Mononuclear cell (primary cell): ENCODE measurements around the gene INSYN1. TPM values are rescaled to one million over a fixed set of nuclear protein-coding genes. Genes with fewer than 3 reads are reported as not detected.
"Not testable (repeated sequence)": the region's sequence is repeated elsewhere in the genome, so short reads cannot be mapped to it uniquely, and the experiment has no call there.

Experiments
- H3K27me3 ChIP-seq: 2 replicates; pipeline ENCODE4 v1.6.0; 2011; ENCODE audit warnings: low read length, control low read depth; ENCODE audit not compliant: insufficient read depth
- H3K4me1 ChIP-seq: 2 replicates; pipeline ENCODE4 v1.5.1; 2011; ENCODE audit warnings: mild to moderate bottlenecking, low read length, control low read depth; ENCODE audit not compliant: insufficient read depth
- H3K4me3 ChIP-seq: 2 replicates; pipeline ENCODE4 v1.5.1; 2011; ENCODE audit warnings: mild to moderate bottlenecking, low read length, moderate library complexity
- H3K9me3 ChIP-seq: 2 replicates; pipeline ENCODE4 v1.5.1; 2011; ENCODE audit warnings: low read depth, mild to moderate bottlenecking, control low read depth, low read length
- total RNA-seq: library from RNA; depleted of rRNA; stranded (reverse); fragments of >200 nt; gene quantifications from one replicate; pipeline ENCODE4 v1.2.3, GENCODE V29; 2012

The INSYN1 gene, protein sequence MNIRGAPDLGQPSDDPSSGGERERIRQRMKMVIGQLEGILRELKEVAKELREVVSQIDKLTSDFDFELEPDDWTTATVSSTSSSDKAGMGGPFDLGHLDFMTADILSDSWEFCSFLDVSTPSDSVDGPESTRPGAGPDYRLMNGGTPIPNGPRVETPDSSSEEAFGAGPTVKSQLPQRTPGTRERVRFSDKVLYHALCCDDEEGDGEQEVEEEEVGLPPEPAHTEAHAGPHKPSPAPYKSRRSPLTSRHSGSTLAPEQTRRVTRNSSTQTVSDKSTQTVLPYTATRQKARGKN
- not detected for total RNA-seq

DNA sequence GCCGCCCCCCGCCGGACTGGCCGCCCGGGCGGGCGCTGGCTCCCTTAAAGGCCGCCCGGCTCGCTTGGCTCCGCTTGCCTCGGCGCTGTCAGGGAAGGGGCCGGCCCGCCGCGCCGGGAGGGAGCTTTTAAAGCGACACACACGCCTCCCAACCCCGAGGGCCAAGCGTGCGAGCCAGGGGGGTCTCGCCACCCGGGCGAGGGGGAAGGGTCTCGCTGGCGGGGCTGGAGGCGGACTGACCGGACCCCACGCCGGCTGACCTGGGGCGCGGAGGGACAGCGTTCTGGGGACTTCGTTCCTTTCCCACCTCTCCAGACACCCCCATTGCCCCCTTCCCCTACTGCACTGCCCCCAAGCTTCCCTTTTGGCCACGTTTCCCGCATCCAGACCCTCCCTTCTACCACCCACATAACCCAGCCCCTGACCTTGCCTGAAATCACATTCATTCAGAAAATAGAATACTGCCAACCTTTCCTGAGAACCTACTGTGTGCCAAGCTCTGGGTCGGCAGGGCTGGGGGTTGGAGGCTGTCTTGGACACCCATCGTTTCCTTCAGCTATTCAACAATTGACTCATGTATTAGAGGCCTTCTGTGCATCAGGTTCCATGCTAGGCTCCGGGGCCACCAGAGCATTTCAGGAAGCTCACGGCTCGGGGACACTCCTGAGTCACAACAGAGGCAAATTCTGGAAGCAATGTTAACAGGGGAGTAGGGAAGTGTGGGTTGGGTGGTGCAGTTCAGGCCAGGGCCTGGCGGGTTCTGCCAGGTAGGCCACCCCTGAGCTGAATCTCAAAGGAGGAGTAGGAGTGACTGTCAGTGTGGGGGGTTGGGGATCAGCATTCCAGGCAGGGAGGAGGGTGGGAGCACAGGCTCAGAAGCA lies at the start of gene INSYN1:
INSYN1 (minus strand) TSS at position 102 of the 881 bp plus-strand sequence. CDS start 2,221 bp downstream, outside the sequence.
- Histone ChIP-seq H3K9me3 (no peaks in the 10 kb centered on the region), H3K4me3 (no peak within 1 kb of the TSS), H3K4me1 (no peaks in the 10 kb centered on the region), H3K27me3 (peaks cover 27% of the 10 kb centered on the region)

DNA sequence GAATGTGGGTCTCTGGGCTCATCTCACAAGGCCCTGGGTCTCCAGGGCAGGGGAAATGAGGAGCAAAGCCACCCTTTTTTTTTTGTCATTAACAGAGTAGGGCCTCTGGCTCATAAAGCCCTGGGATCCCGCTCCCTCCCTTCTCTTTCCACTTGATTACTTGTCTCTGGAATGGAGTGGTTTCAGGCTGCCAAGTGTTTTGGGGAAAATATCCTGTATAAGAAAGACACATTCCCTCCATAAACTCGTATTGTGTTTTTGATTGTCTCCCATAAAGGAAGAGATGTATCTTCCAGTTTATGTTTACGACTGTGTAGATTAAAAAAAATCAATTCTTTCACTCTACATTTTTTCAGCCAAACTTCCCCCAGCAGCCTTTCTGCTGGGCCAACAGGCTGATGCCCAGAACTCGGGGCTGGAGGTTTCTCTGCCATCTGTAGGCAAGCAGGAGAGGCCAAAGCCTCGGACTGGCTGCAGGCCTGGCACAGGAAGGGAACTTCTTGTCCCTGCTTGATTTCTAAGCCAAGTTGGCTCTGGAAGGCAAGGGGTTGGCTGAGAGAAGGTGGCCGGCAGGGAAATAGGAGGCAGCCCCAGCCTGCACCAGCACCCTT lies 49.4 kb upstream of the INSYN1 start:
- no peak overlapping the region for H3K4me3 ChIP-seq

DNA sequence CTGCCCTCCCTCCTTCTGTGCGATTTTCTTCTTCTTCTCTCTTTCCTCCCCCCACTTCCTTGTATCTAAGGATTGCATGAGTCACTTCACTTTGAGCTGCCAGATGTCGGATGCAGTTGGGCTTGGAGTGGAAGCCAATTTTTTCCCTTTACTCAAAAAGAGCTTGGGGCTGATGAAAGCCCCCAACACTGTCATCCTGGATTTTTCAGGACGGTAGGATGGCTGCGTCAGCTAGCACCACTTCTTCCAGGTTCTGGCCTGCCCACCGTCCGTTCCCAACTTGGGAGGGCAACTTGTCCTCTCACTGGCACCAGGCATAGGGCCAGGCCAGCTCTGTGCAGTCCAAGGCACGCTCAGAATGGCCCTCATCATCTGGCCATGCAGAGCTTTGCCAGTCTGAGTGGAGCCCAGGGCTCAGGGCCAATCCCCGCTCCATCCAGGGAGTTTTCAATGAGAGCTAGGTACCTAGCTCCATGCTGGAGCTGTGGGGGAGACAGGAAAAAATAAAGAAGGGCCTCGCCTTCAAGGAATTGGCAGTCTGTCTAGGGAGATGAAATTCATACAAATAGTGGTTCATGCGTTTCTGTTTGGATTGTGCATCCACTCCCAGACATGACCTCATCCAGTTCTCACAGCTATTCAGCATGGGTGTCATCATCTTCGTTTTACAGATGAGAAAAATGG lies 47.7 kb upstream of the INSYN1 start:
- Histone ChIP-seq H3K4me3 (no peak overlapping the region), H3K9me3 (no peaks in the 10 kb centered on the region), H3K27me3 (no peaks in the 10 kb centered on the region), H3K4me1 (no peaks in the 10 kb centered on the region)

More for the DNA sequence above, 49.4 kb upstream of the INSYN1 start:
- Histone ChIP-seq H3K4me1 (no peaks in the 10 kb centered on the region), H3K27me3 (no peaks in the 10 kb centered on the region), H3K9me3 (no peaks in the 10 kb centered on the region)

GRCh38 chr15:73799466-73799865 lies 46.3 kb upstream of the INSYN1 start:
- Histone ChIP-seq H3K4me3 (no peak overlapping the region), H3K9me3 (no peaks in the 10 kb centered on the region), H3K4me1 (no peaks in the 10 kb centered on the region), H3K27me3 (no peaks in the 10 kb centered on the region)

GRCh38 chr15:73797366-73798158 lies 44.4 kb upstream of the INSYN1 start:
- H3K4me3 ChIP-seq: no peak overlapping the region
- H3K27me3 ChIP-seq: no peaks in the 10 kb centered on the region
- H3K4me1 ChIP-seq: no peaks in the 10 kb centered on the region
- no peaks in the 10 kb centered on the region for H3K9me3 ChIP-seq

- Histone ChIP-seq H3K9me3 (no peaks in the 10 kb centered on the region), H3K27me3 (no peaks in the 10 kb centered on the region), H3K4me1 (no peaks in the 10 kb centered on the region), H3K4me3 (no peak overlapping the region)
These were observed 43.2 kb upstream of the INSYN1 start for GRCh38 chr15:73796331-73796831.

GRCh38 chr15:73794443-73795133 lies 41.4 kb upstream of the INSYN1 start:
- no peaks in the 10 kb centered on the region for H3K4me1 ChIP-seq
- H3K27me3 ChIP-seq: no peaks in the 10 kb centered on the region
- H3K9me3 ChIP-seq: no peaks in the 10 kb centered on the region
- H3K4me3 ChIP-seq: no peak overlapping the region

DNA sequence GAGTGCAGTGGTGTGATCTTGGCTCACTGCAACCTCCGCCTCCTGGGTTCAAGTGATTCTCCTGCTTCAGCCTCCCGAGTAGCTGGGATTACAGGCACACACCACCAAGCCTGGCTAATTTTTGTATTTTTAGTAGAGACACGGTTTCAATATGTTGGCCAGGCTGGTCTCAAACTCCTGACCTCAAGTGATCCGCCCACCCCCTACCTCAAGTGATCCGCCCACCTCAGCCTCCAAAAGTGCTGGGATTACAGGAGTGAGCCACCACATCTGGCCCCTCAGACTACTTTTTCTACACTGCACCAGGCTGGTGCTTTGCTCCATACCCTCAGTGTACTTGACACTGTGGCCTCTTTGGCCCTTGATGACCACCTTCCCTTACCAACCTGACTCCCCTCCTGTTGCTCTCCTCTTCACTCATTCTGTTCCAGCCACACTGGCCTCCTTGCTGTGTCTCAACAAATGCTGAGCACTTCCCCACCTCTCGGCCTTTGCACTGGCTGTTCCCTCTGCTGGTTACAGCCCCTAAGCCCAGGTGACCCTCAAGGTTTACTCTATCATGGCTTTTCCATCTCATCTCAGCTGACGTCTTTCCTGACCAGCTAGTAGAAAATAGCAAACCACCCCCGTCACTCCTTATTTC lies 39.9 kb upstream of the INSYN1 start:
- not testable (repeated sequence) for H3K4me1 ChIP-seq

GRCh38 chr15:73792415-73792814 lies 39.3 kb upstream of the INSYN1 start:
- Histone ChIP-seq H3K9me3 (no peaks in the 10 kb centered on the region), H3K4me1 (no peaks in the 10 kb centered on the region), H3K27me3 (no peaks in the 10 kb centered on the region), H3K4me3 (no peak overlapping the region)

More for the DNA sequence above, 39.9 kb upstream of the INSYN1 start:
- H3K9me3 ChIP-seq, H3K27me3 ChIP-seq, H3K4me3 ChIP-seq: not testable (repeated sequence)

DNA sequence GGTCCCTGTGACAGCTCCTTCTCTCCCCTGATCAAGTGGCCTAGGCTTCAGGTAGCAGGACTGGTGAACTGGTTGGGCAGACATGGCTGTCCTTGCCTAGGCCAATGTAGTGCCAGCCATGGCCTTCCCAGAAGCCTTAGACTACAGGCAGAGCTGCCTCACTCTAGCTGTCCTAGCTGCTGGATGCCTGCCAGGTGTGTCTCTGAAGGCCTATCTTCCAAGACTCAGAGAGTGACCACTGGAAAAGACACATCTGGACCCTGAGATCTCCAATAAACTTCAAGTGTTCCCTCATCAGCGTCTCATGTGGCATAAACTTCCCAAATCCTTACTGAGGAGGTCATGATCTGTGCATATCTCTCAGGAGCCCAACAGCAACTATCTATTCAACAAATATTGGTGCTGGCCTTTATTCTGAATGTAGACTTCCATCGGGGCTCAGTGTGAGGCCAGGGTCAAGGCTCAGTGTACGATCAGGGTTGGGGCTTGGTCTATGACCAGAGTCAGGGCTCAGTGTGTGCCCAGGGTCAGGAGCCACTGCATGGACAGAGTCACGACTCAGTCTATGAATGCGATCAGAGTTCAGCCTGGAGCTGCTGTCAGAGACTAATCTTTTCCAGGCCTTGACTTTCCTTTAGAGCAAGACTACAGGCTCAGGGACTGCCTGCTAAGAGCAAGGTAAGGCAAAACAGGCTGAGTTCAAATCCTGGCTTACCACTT lies 36.5 kb upstream of the INSYN1 start:
- H3K4me1 ChIP-seq: no peaks in the 10 kb centered on the region
- no peaks in the 10 kb centered on the region for H3K27me3 ChIP-seq
- no peaks in the 10 kb centered on the region for H3K9me3 ChIP-seq
- H3K4me3 ChIP-seq: no peak overlapping the region

DNA sequence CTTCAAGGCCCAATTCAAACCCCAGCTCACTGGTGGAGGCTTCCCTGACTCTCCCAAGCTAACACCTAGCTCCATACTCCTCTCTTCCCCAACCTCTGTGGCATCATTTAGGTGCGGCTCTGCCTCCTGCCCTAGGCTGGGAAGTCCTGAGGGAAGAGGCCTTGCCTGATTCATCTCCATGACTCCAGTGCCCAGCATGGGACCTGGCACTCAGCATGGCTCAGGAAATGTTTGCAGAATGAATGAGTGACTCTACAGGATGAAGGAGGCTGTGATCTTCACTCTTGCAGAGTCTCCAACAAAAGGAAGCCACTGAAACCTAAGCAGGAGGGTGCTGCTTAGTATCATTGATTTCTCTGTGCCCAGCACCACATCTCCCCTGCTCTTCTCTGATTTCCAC lies 34.5 kb upstream of the INSYN1 start:
- Histone ChIP-seq H3K4me1 (no peaks in the 10 kb centered on the region), H3K9me3 (no peaks in the 10 kb centered on the region), H3K27me3 (no peaks in the 10 kb centered on the region), H3K4me3 (no peak overlapping the region)

DNA sequence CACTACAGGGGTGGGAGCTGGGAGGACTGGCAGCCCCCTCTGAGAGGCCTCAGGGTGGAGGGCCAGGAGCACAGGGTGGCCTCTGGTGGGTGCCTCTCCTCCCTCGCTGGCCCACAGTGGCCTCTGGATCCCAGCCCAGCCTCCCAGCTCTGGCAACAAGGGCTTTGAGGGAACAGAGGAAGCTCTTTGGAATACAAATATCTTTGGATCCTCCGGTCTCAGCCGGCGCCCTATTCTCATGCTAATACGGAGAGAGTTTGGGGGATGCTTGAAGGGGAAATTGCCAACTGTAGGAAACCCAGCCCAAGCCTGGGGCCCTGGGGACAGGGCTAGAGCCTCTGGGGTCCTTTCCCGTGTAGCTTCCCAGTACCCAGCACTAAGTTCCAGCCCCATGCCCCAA lies 33.4 kb upstream of the INSYN1 start:
- Histone ChIP-seq H3K27me3 (no peaks in the 10 kb centered on the region), H3K9me3 (no peaks in the 10 kb centered on the region), H3K4me3 (no peak overlapping the region), H3K4me1 (no peaks in the 10 kb centered on the region)
